ENCODE measurements around the gene RFC5.
A peak's percentile ranks its signal among the peaks of the same experiment; 100 is the strongest.

Gene RFC5

DNA sequence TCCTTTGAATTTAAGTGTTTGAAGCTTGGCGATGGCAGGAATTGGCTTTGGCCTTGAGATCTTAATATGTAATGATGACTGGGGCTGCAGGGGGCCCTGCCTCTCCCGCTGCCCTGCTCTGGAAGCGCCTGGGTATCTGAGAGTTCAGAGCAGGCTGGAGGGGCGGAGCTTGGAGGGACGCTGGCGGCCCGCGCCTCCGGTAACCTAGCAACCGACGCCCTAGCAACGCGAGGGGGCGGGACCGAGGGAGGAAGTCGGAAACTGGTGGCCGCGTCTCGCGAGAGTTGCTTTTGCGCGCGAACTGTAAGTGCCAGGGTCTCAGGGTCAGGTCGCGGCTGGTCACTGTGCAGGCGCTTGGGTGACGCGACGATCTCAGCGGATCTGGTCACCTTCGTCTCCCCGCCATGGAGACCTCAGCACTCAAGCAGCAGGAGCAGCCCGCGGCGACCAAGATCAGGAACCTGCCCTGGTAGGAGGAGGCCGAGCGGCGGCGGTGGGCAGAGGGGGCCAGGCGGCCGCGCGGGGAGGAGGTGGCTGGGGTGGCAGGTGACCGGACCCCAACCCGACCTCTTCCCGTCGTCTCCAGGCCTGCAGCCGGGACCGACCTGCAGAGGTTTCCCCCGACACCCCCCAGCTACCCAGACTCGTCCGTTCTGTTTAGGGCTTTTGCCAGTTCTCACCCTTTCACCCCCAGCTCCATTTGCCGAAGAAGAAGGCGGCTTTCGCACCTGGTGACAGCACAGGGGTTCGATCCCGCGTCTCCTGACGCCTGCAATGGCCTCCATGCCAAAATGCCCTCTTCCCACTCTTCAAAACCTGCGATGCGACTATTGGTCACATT, at the start of gene RFC5:
TSS of gene RFC5 (plus strand) at position 280 of the 841 bp plus-strand sequence. CDS start at position 405, 125 bp downstream.
- peak; percentile 91 for DNase-seq (ENCODE audit: low read depth)
- TF ChIP-seq, protein P1, sequence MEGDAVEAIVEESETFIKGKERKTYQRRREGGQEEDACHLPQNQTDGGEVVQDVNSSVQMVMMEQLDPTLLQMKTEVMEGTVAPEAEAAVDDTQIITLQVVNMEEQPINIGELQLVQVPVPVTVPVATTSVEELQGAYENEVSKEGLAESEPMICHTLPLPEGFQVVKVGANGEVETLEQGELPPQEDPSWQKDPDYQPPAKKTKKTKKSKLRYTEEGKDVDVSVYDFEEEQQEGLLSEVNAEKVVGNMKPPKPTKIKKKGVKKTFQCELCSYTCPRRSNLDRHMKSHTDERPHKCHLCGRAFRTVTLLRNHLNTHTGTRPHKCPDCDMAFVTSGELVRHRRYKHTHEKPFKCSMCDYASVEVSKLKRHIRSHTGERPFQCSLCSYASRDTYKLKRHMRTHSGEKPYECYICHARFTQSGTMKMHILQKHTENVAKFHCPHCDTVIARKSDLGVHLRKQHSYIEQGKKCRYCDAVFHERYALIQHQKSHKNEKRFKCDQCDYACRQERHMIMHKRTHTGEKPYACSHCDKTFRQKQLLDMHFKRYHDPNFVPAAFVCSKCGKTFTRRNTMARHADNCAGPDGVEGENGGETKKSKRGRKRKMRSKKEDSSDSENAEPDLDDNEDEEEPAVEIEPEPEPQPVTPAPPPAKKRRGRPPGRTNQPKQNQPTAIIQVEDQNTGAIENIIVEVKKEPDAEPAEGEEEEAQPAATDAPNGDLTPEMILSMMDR (IDR thresholded peaks at IDR 0.05; ENCODE audit: low read depth, low read length, missing control alignments), result no peak
- H3K4me3 ChIP-seq (ENCODE audit: low read depth, low read length), result peak within 1 kb of the TSS; percentile 92

DNA sequence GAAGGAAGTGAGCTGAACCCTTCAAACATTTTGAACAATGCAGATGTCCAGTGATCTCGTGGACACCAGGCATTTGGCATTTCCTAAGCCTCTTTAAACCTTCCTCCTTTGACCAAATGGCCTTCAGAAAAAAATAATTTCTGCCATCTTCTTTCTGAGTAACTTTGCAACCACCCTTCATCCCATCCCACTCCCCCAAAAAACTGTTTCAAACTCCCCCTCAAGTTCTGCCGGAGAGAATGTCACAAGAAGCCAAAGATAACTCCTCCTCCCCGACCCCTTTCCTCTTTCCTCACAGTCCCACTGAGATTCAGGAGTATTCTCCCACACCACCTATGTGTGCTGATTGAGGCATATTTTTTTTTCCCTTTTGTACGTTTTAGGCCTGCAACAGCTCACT, 49.5 kb upstream of the RFC5 start:
- DNase-seq (ENCODE audit: low read depth), result no peak
- TF ChIP-seq, protein P1 (IDR thresholded peaks at IDR 0.05; ENCODE audit: low read depth, low read length, missing control alignments), result no peak
- H3K4me3 ChIP-seq (ENCODE audit: low read depth, low read length), result no peak overlapping the region

DNA sequence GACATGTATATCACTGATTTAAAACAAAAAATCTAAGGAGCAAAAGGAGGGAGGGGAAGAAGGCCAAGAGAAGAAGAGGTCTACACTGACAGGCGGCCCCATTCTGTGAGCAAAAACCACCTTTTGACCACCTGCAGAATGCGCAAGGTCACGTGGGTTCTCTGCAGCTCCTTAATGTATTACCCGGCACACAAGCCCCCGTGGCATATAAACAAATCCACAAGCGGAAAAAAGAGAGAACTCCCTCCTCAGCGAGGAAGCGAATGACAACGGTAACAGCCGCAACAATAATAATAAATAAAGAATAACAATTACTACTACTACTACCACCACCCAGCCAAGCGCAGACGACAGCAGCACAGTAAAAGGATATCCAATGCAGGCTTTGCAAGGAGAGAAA, 49.0 kb upstream of the RFC5 start:
- no peak for DNase-seq (ENCODE audit: low read depth)
- no peak overlapping the region for H3K4me3 ChIP-seq (ENCODE audit: low read depth, low read length)
- TF ChIP-seq, protein P1 (IDR thresholded peaks at IDR 0.05; ENCODE audit: low read depth, low read length, missing control alignments), result no peak

DNA sequence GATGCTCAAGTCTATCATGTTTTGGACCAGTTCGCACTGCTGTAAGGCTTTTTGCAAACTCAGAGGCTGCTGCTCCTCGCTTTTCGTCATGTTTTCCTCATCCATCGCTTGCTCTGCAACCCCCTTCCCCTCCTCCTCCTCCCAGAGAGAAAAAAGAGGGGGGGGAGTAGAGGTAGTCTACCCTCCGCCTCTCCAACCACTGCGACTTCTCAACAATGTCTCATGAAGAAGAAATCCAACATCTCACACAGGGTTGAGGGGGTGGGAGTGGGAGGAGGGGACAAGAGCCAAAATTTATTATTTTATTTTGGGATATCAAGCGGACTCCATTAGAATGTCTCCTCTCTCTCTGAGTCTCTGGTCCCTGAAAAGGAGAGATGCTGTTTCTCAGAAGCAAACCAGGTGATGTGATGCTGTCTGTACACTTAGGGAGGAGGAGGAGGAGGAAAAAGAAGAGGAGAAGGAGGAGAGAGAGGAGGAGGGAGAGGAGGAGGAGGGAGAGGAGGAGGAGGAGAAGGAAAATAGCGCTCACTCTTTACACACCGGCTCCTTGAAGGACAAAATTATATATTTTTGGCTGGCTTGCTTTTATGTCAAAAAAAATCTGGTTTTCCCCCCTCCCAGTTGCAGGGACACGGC, 48.2 kb upstream of the RFC5 start:
- DNase-seq (ENCODE audit: low read depth), result no peak
- peak overlapping the region; percentile 55 for H3K4me3 ChIP-seq (ENCODE audit: low read depth, low read length)
- TF ChIP-seq, protein P1 (IDR thresholded peaks at IDR 0.05; ENCODE audit: low read depth, low read length, missing control alignments), result no peak

- DNase-seq (ENCODE audit: low read depth), result peak; percentile 19
- TF ChIP-seq, protein P1 (IDR thresholded peaks at IDR 0.05; ENCODE audit: low read depth, low read length, missing control alignments), result no peak
- peak within 1 kb of the TSS; percentile 55 for H3K4me3 ChIP-seq (ENCODE audit: low read depth, low read length)
These were observed 47.5 kb upstream of the RFC5 start, which contains the start of gene KSR2 for GRCh38 chr12:117968826-117969659. Gene KSR2, minus strand, starts transcription at chr12:117968990. Its CDS starts 735 bp downstream, at chr12:117968255.

DNA sequence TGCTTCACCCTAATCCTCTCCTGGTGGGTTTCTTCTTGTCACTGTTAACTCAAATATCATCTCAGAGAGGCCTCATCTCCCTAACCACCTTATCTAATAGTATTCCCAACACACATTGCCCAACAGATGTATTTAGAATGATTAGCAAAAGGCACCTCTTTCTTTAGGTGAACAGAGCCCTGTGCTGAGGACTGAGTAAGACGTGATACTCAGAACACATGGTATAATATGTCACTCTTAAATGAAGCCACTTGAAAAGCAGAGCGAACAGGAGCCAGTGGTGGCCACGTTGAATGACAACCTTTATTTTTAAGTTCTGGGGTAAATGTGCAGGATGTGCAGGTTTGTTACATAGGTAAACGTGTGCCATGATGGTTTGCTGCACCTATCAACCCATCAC, 46.2 kb upstream of the RFC5 start:
- TF ChIP-seq, protein P1 (IDR thresholded peaks at IDR 0.05; ENCODE audit: low read depth, low read length, missing control alignments), result no peak
- DNase-seq (ENCODE audit: low read depth), result no peak
- H3K4me3 ChIP-seq (ENCODE audit: low read depth, low read length), result no peak overlapping the region

Measured in GM12864 (cell line).